GM12878 (cell line): ENCODE measurements around the gene CORO7. TPM values are rescaled to one million over a fixed set of nuclear protein-coding genes. Genes with fewer than 3 reads are reported as not detected.

Experiments used
- ATAC-seq: fragments of 200-7000 bp; cut with Tn5 transposase; 3 replicates; pipeline ENCODE4 v1.9.1; 2020; ENCODE audit warnings: mild to moderate bottlenecking, moderate library complexity
- BruUV-seq: library from RNA; stranded (reverse); fragments of 400-500 nt; replicated peaks from 2 replicates; lab custom pipeline; 2021; lab: Mats Ljungman, UMichigan
- CTCF ChIA-PET: fragments of 300-600 bp; sonication (Branson Sonifier 250); formaldehyde crosslinking; extraction: SDS; loops from one replicate; lab custom pipeline; 2021; ENCODE audit warnings: inconsistent platforms; lab: Yijun Ruan, JAX
- POLR2A ChIA-PET: fragments of 350-600 bp; formaldehyde crosslinking; extraction: SDS; loops from one replicate; lab custom pipeline; 2021; ENCODE audit warnings: inconsistent platforms; lab: Charles Lee
- RAD21 ChIA-PET: fragments of 300-600 bp; sonication (Branson Sonifier 250); formaldehyde crosslinking; loops from one replicate; lab custom pipeline; 2023; ENCODE audit warnings: antibody characterized with exemption; ENCODE audit not compliant: unreplicated experiment; lab: Charles Lee
- SMC1A ChIA-PET: fragments of 300-600 bp; sonication (Branson Sonifier 250); formaldehyde crosslinking; loops from one replicate; lab custom pipeline; 2023; ENCODE audit not compliant: unreplicated experiment, uncharacterized antibody; lab: Charles Lee
- DNase-seq: peaks from one replicate; pipeline ENCODE4 v3.0.0-alpha.2; 2011; ENCODE audit warnings: low read depth, low spot score
- FAIRE-seq: peaks from 3 replicates; lab custom pipeline; 2011; peaks lifted over from hg19 to GRCh38; lab: Jason Lieb, UNC
- H2AFZ ChIP-seq: 2 replicates; pipeline ENCODE4 v1.6.0; 2011; ENCODE audit warnings: low read depth, low read length, control low read depth; ENCODE audit not compliant: control insufficient read depth
- H3K27ac ChIP-seq: 2 replicates; pipeline ENCODE4 v1.5.1; 2011; ENCODE audit warnings: control low read depth; ENCODE audit not compliant: control insufficient read depth, insufficient read depth
- H3K27me3 ChIP-seq, 2 experiments: replicated peaks in 1 of 2; 2 replicates each; pipeline versions ENCODE4 v1.6.0 to v1.6.1; 2011; ENCODE audit warnings: low read length in 1 of 2; ENCODE audit not compliant: control insufficient read depth in 2 of 2, insufficient read depth in 2 of 2
- H3K36me3 ChIP-seq, 2 experiments: 2 replicates each; pipeline ENCODE4 v1.5.1; 2011; ENCODE audit warnings: low read length in 1 of 2; ENCODE audit not compliant: control insufficient read depth in 2 of 2, insufficient read depth in 2 of 2
- H3K4me1 ChIP-seq: 2 replicates; pipeline ENCODE4 v1.6.1; 2011; ENCODE audit warnings: mild to moderate bottlenecking, low read length, moderate library complexity, mixed read lengths; ENCODE audit not compliant: control insufficient read depth, insufficient read depth
- H3K4me2 ChIP-seq: 2 replicates; pipeline ENCODE4 v1.6.0; 2011; ENCODE audit warnings: control low read depth; ENCODE audit not compliant: control insufficient read depth, insufficient read depth
- H3K4me3 ChIP-seq: fragments of 200-600 bp; sonication (generic); 2 replicates; pipeline ENCODE4 v1.5.1; 2016
- H3K79me2 ChIP-seq: 2 replicates; pipeline ENCODE4 v1.6.0; 2011; ENCODE audit warnings: low read length; ENCODE audit not compliant: control insufficient read depth, insufficient read depth
- H3K9ac ChIP-seq: 2 replicates; pipeline ENCODE4 v1.8.0; 2011; ENCODE audit warnings: low read length, control low read depth, mixed read lengths; ENCODE audit not compliant: control insufficient read depth, insufficient read depth
- H3K9me3 ChIP-seq: replicated peaks from 3 replicates; pipeline ENCODE4 v1.5.1; 2011; ENCODE audit warnings: mild to moderate bottlenecking, low read length; ENCODE audit not compliant: control insufficient read depth, insufficient read depth
- H4K20me1 ChIP-seq: 2 replicates; pipeline ENCODE4 v1.6.0; 2011; ENCODE audit not compliant: control insufficient read depth, insufficient read depth
- ATF7 ChIP-seq: fragments of 450-650 bp; IDR thresholded peaks from 2 replicates; pipeline ENCODE4 v1.6.1; 2016; ENCODE audit warnings: low read depth, mild to moderate bottlenecking
- CBFB ChIP-seq: IDR thresholded peaks from 2 replicates; pipeline ENCODE4 v1.6.1; 2016; ENCODE audit warnings: antibody characterized with exemption, low read depth
- CBX5 ChIP-seq: sonication (generic); IDR thresholded peaks from 2 replicates; pipeline ENCODE4 v1.6.1; 2016; ENCODE audit warnings: low read depth, moderate library complexity, mild to moderate bottlenecking, inconsistent platforms
- EED ChIP-seq: sonication (generic); IDR thresholded peaks from 2 replicates; pipeline ENCODE4 v1.6.1; 2016; ENCODE audit warnings: antibody characterized with exemption, low read depth
- ESRRA ChIP-seq: IDR thresholded peaks from 2 replicates; pipeline ENCODE4 v1.6.1; 2012; ENCODE audit warnings: mild to moderate bottlenecking, low read length, improper control_type of control experiment
- EZH2 ChIP-seq: IDR thresholded peaks from 2 replicates; pipeline ENCODE4 v1.6.1; 2012; ENCODE audit warnings: low read depth, mild to moderate bottlenecking, control low read depth, inconsistent platforms, low read length, borderline replicate concordance; ENCODE audit not compliant: control insufficient read depth
- FOXM1 ChIP-seq: IDR thresholded peaks from 2 replicates; pipeline ENCODE4 v1.6.1; 2012; ENCODE audit warnings: low read depth, mild to moderate bottlenecking, inconsistent platforms, low read length, moderate library complexity
- HSF1 ChIP-seq: fragments of 150-350 bp; IDR thresholded peaks from 2 replicates; pipeline ENCODE4 v1.6.1; 2014; ENCODE audit warnings: mild to moderate bottlenecking, low read depth, low read length
- JUNB ChIP-seq: IDR thresholded peaks from 2 replicates; pipeline ENCODE4 v1.6.1; 2016; ENCODE audit warnings: antibody characterized with exemption, mild to moderate bottlenecking
- KLF5 ChIP-seq: fragments of 450-650 bp; IDR thresholded peaks from 2 replicates; pipeline ENCODE4 v1.6.1; 2014; ENCODE audit warnings: mild to moderate bottlenecking; ENCODE audit not compliant: partially characterized antibody
- MTA2 ChIP-seq: fragments of 450-650 bp; IDR thresholded peaks from 2 replicates; pipeline ENCODE4 v1.6.1; 2016; ENCODE audit warnings: low read depth, mild to moderate bottlenecking, moderate library complexity
- NFXL1 ChIP-seq: fragments of 450-650 bp; IDR thresholded peaks from 2 replicates; pipeline ENCODE4 v1.6.1; 2017; ENCODE audit warnings: antibody characterized with exemption, mild to moderate bottlenecking, borderline replicate concordance
- NFYB ChIP-seq: IDR thresholded peaks from 2 replicates; pipeline ENCODE4 v1.6.1; 2011; ENCODE audit warnings: low read depth, mild to moderate bottlenecking, low read length, improper control_type of control experiment, moderate library complexity; ENCODE audit not compliant: insufficient read depth
- SIX5 ChIP-seq: IDR thresholded peaks from 2 replicates; pipeline ENCODE4 v1.6.1; 2011; ENCODE audit warnings: mild to moderate bottlenecking, low read depth, low read length, moderate library complexity; ENCODE audit not compliant: severe bottlenecking
- SPI1 ChIP-seq: IDR thresholded peaks from 2 replicates; pipeline ENCODE4 v1.6.1; 2011; ENCODE audit warnings: low read depth, mild to moderate bottlenecking, low read length, moderate library complexity, borderline replicate concordance; ENCODE audit not compliant: insufficient read depth
- SRF ChIP-seq, 2 experiments: IDR thresholded peaks; 2 replicates each; pipeline ENCODE4 v1.6.1; 2011; ENCODE audit warnings: low read depth in 2 of 2, low read length in 2 of 2, mild to moderate bottlenecking in 1 of 2, moderate library complexity in 1 of 2
- SUZ12 ChIP-seq: fragments of 200-600 bp; sonication (generic); IDR thresholded peaks from one replicate; pipeline ENCODE4 v1.6.1; 2018; ENCODE audit warnings: antibody characterized with exemption, mild to moderate bottlenecking; ENCODE audit not compliant: unreplicated experiment
- TBL1XR1 ChIP-seq: IDR thresholded peaks from 2 replicates; pipeline ENCODE4 v1.6.1; 2012; ENCODE audit warnings: low read depth, low read length, improper control_type of control experiment
- TCF3 ChIP-seq: IDR thresholded peaks from 2 replicates; pipeline ENCODE4 v1.6.1; 2012; ENCODE audit warnings: low read depth, mild to moderate bottlenecking, low read length, borderline replicate concordance; ENCODE audit not compliant: insufficient read depth
- TCF7 ChIP-seq: IDR thresholded peaks from 2 replicates; pipeline ENCODE4 v1.6.1; 2014; ENCODE audit warnings: antibody characterized with exemption, borderline replicate concordance
- ZNF24 ChIP-seq: fragments of 450-650 bp; IDR thresholded peaks from 2 replicates; pipeline ENCODE4 v1.6.1; 2017; ENCODE audit warnings: antibody characterized with exemption, mild to moderate bottlenecking
- ZSCAN29 ChIP-seq: fragments of 450-650 bp; IDR thresholded peaks from 2 replicates; pipeline ENCODE4 v1.6.1; 2017; ENCODE audit warnings: mild to moderate bottlenecking, moderate library complexity
- WGBS: methylation state at CpG from one replicate; pipeline ENCODE4 v1.1.6; 2016; ENCODE audit warnings: low lambda C conversion rate; ENCODE audit not compliant: insufficient replicate concordance, insufficient coverage; ENCODE audit errors: missing lambda C conversion rate; 5-methylcytosine and 5-hydroxymethylcytosine counted together
- in situ Hi-C: fragments of 300-500 bp; cut with MboI; formaldehyde crosslinking; loops from 9 replicates; pipeline ENCODE4 v1.14.3; 2018; ENCODE audit warnings: mixed read lengths
- intact Hi-C: fragments of 100-400 bp; cut with micrococcal nuclease; formaldehyde crosslinking; loops from one replicate; pipeline ENCODE4 v1.14.2; 2022; ENCODE audit not compliant: unreplicated experiment
- polyA plus RNA-seq, 11 experiments: library from polyadenylated mRNA; depleted of rRNA in 4 of 11; unstranded in 6 of 11; stranded (reverse) in 5 of 11; fragments of >200 nt; fragmentation: Nextera tagmentation in 4 of 11; fragmentation: Illumina TruSeq in 1 of 11; extraction: Ambion mirVana in 4 of 11; extraction: Trizol in 1 of 11; gene quantifications; 1 replicate in 1 of 11; 2 replicates in 10 of 11; pipeline versions ENCODE4 v1.2.1 to v1.2.3, GENCODE V29; 2011 to 2016; ENCODE audit warnings: inconsistent platforms in 2 of 11, missing spikeins in 2 of 11, low read depth in 1 of 11
- total RNA-seq, 4 experiments: library from RNA; depleted of rRNA in 3 of 4; stranded (reverse); fragments of >200 nt in 3 of 4; fragmentation: Illumina TruSeq in 1 of 4; extraction: Trizol in 1 of 4; gene quantifications; 2 replicates each; pipeline versions ENCODE4 v1.2.1 to v1.2.3, GENCODE V29; 2013 to 2021
- TF ChIP-seq, protein P1 (sequence below): IDR thresholded peaks from 2 replicates; pipeline ENCODE4 v1.6.1; 2011; ENCODE audit warnings: mild to moderate bottlenecking, low read depth, low read length, moderate library complexity; ENCODE audit not compliant: insufficient replicate concordance

CORO7 gene
- total and polyA plus RNA-seq, 10 of the 15 experiments (the other 5 are each of a cell fraction or from before 2014, with no cell fraction given) = 0.64 to 89.2 (median 43.7) TPM

DNA sequence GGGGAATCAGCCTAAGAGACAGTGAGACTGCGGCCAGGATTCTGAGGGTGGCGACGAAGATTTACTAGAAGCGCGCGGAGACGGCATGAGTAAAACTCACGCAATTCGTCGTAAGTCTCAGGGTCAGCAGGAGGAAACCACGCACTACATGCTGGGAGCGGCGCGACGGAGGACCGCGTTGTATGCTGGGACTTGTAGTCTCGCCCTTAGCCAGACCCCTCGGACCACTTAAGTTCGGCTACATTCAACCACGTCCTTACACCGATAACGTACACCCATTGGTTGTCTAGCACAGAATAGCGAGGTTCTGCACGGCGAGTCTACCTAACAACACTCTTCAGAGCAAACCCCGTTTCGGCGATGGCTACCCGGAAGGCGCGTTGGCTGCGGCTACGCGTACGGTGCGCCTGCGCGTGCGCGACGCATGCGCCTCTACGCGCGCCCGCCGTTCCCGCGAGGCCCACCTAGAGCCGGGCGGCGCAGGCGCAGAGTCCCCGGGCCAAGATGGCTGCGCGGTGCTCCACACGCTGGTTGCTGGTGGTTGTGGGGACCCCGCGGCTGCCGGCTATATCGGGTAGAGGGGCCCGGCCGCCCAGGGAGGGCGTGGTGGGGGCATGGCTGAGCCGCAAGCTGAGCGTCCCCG, 9.1 kb upstream of the CORO7 start, which contains the start of gene DNAJA3:
DNAJA3 (plus strand) TSS at position 491 of the 643 bp plus-strand sequence; CDS start at position 505, 14 bp downstream.
- ChIA-PET POLR2A (no interaction called here), RAD21 (interaction anchor here (3.2 kb wide), 1 partner anchor 23 kb away, joined by 9 read pairs; no protein-coding TSS in a partner anchor), CTCF (no interaction called here), SMC1A (interaction anchor here (1.5 kb wide), 1 partner anchor 23 kb away, joined by 4 read pairs; no protein-coding TSS in a partner anchor)
- DNase-seq = peak; percentile 91
- H3K36me3 ChIP-seq = peaks cover 0 to 7% of the 10 kb centered on the region in 2 experiments; a peak in 1 of 4 replicates
- peak within 1 kb of the TSS; percentile 92 for H3K4me3 ChIP-seq
- peak within 1 kb of the TSS; percentile 100 for H2AFZ ChIP-seq
- no peaks in the 10 kb centered on the region for H3K9me3 ChIP-seq
- TSS peak; percentile 95 for BruUV-seq
- ATAC-seq = peak; percentile 95
- H3K79me2 ChIP-seq = peaks cover 33% of the 10 kb centered on the region
- in situ Hi-C loops = no loop called here
- peak within 1 kb of the TSS; percentile 99 for H3K4me2 ChIP-seq
- FAIRE-seq = peak; percentile 97
- no peaks in the 10 kb centered on the region for H3K27me3 ChIP-seq
- H3K9ac ChIP-seq = peak within 1 kb of the TSS; percentile 99
- intact Hi-C loops = loop anchor here (5.0 to 10.0 kb wide), 2 partner anchors 47 to 189 kb away; partner anchors contain the start of genes NMRAL1 and UBALD1
- peak within 1 kb of the TSS; percentile 100 for H3K27ac ChIP-seq
- no peaks in the 10 kb centered on the region for H3K4me1 ChIP-seq
- under 1% methylated on average over 68 of the region's 68 CpGs for WGBS
- no peaks in the 10 kb centered on the region for H4K20me1 ChIP-seq
- no peak for TF ChIP-seq EED
- TF ChIP-seq SUZ12 = no peak
- TF ChIP-seq SIX5 = peak; percentile 81
- TF ChIP-seq TCF3 = 0 out of 2 replicates have a peak, but pooled peaks have one; percentile 12
- TF ChIP-seq KLF5 = no peak
- no peak for TF ChIP-seq HSF1
- no peak; the same call in 1 of the 2 replicates for TF ChIP-seq SPI1
- TF ChIP-seq FOXM1 = no peak
- TF ChIP-seq, protein P1, sequence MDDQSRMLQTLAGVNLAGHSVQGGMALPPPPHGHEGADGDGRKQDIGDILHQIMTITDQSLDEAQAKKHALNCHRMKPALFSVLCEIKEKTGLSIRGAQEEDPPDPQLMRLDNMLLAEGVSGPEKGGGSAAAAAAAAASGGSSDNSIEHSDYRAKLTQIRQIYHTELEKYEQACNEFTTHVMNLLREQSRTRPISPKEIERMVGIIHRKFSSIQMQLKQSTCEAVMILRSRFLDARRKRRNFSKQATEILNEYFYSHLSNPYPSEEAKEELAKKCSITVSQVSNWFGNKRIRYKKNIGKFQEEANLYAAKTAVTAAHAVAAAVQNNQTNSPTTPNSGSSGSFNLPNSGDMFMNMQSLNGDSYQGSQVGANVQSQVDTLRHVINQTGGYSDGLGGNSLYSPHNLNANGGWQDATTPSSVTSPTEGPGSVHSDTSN = no peak
- TF ChIP-seq ESRRA = peak; percentile 51; the same call in 1 of the 2 replicates
- no peak for TF ChIP-seq ZNF24
- no peak for TF ChIP-seq TBL1XR1
- no peak for TF ChIP-seq MTA2
- no peak for TF ChIP-seq JUNB
- no peak for TF ChIP-seq SRF (IDR thresholded peaks at IDR 0.05; ENCODE audit: low read depth in 2 of 2, low read length in 2 of 2)
- TF ChIP-seq NFYB = no peak
- TF ChIP-seq CBX5 = no peak
- TF ChIP-seq CBFB = peak; percentile 6; the same call in 1 of the 2 replicates
- no peak for TF ChIP-seq NFXL1
- peak; percentile 58; the same call in 1 of the 2 replicates for TF ChIP-seq ATF7
- no peak for TF ChIP-seq EZH2
- no peak; the same call in 1 of the 2 replicates for TF ChIP-seq ZSCAN29
- no peak for TF ChIP-seq TCF7
